ENCODE results near the gene POP4. TPM values are rescaled to one million over a fixed set of nuclear protein-coding genes. Genes with fewer than 3 reads are reported as not detected.
"Not testable (repeated sequence)": the region's sequence is repeated elsewhere in the genome, so short reads cannot be mapped to it uniquely, and the experiment has no call there.

The POP4 gene
- polyA plus RNA-seq, 1 donor from 2014 or later: 101 TPM

DNA sequence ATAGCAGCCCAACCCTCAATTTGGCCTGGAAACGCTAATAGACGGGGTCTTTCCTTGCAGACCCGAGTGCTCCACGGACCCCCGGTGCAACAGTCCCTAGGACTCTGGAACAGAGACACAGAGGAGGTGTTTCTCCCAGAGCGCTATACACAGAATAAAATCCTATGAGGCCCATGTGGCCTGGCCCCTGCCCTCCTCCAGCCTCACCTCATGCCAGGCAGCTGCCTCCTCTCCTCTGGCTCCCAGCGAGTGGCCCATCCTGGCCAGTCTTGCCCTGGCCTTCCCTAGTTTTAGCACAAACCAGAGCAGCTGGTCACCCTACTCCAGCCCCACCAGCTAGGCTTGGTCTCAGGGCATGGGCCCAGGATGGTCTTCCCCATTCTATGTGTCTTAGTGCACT is 20.3 kb downstream of the POP4 start:
- no peaks in the 10 kb centered on the region for H3K36me3 ChIP-seq (ENCODE audit: insufficient read depth, low read length)
- H3K9me2 ChIP-seq (ENCODE audit: insufficient read depth, low read length): no peaks in the 10 kb centered on the region
- H3K4me3 ChIP-seq (ENCODE audit: low read length): no peak overlapping the region
- no peak overlapping the region for H3K9ac ChIP-seq (ENCODE audit: low read length)
- no peak overlapping the region for H3K4me2 ChIP-seq (ENCODE audit: low read length)
- no peaks in the 10 kb centered on the region for H3K27me3 ChIP-seq (ENCODE audit: insufficient read depth, low read depth, low read length)
- H3K27ac ChIP-seq (ENCODE audit: low read length): no peak overlapping the region
- no peaks in the 10 kb centered on the region for H3K9me3 ChIP-seq (ENCODE audit: low read length)
- no peaks in the 10 kb centered on the region for H4K20me1 ChIP-seq (ENCODE audit: insufficient read depth)
- H2AFZ ChIP-seq (ENCODE audit: low read depth, low read length): no peak overlapping the region
- no peaks in the 10 kb centered on the region for H3F3A ChIP-seq (ENCODE audit: insufficient read depth, low read length, poor library complexity, severe bottlenecking)
- no peaks in the 10 kb centered on the region for H3K79me2 ChIP-seq (replicated peaks; ENCODE audit: insufficient read depth, low read length)
- no peak for TF ChIP-seq MXI1 (conservative IDR thresholded peaks at IDR 0.05; ENCODE audit: poor library complexity, severe bottlenecking)
- TF ChIP-seq, protein P1, sequence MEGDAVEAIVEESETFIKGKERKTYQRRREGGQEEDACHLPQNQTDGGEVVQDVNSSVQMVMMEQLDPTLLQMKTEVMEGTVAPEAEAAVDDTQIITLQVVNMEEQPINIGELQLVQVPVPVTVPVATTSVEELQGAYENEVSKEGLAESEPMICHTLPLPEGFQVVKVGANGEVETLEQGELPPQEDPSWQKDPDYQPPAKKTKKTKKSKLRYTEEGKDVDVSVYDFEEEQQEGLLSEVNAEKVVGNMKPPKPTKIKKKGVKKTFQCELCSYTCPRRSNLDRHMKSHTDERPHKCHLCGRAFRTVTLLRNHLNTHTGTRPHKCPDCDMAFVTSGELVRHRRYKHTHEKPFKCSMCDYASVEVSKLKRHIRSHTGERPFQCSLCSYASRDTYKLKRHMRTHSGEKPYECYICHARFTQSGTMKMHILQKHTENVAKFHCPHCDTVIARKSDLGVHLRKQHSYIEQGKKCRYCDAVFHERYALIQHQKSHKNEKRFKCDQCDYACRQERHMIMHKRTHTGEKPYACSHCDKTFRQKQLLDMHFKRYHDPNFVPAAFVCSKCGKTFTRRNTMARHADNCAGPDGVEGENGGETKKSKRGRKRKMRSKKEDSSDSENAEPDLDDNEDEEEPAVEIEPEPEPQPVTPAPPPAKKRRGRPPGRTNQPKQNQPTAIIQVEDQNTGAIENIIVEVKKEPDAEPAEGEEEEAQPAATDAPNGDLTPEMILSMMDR (IDR thresholded peaks at IDR 0.05; ENCODE audit: poor library complexity, severe bottlenecking): no peak
- TF ChIP-seq EP300 (conservative IDR thresholded peaks at IDR 0.05; ENCODE audit: poor library complexity, severe bottlenecking): no peak
- TF ChIP-seq EZH2 (IDR thresholded peaks at IDR 0.05; ENCODE audit: borderline replicate concordance, insufficient read depth, low read length, poor library complexity, severe bottlenecking): no peak
- TF ChIP-seq RAD21 (conservative IDR thresholded peaks at IDR 0.05): no peak
- no peak for TF ChIP-seq TAF1 (IDR thresholded peaks at IDR 0.05; ENCODE audit: low read depth)
- TF ChIP-seq SMC3 (conservative IDR thresholded peaks at IDR 0.05; ENCODE audit: poor library complexity): no peak
- TF ChIP-seq, protein P2, sequence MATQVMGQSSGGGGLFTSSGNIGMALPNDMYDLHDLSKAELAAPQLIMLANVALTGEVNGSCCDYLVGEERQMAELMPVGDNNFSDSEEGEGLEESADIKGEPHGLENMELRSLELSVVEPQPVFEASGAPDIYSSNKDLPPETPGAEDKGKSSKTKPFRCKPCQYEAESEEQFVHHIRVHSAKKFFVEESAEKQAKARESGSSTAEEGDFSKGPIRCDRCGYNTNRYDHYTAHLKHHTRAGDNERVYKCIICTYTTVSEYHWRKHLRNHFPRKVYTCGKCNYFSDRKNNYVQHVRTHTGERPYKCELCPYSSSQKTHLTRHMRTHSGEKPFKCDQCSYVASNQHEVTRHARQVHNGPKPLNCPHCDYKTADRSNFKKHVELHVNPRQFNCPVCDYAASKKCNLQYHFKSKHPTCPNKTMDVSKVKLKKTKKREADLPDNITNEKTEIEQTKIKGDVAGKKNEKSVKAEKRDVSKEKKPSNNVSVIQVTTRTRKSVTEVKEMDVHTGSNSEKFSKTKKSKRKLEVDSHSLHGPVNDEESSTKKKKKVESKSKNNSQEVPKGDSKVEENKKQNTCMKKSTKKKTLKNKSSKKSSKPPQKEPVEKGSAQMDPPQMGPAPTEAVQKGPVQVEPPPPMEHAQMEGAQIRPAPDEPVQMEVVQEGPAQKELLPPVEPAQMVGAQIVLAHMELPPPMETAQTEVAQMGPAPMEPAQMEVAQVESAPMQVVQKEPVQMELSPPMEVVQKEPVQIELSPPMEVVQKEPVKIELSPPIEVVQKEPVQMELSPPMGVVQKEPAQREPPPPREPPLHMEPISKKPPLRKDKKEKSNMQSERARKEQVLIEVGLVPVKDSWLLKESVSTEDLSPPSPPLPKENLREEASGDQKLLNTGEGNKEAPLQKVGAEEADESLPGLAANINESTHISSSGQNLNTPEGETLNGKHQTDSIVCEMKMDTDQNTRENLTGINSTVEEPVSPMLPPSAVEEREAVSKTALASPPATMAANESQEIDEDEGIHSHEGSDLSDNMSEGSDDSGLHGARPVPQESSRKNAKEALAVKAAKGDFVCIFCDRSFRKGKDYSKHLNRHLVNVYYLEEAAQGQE (IDR thresholded peaks at IDR 0.05; ENCODE audit: borderline replicate concordance): no peak
- TF ChIP-seq POLR2AphosphoS5 (IDR thresholded peaks at IDR 0.05): no peak

DNA sequence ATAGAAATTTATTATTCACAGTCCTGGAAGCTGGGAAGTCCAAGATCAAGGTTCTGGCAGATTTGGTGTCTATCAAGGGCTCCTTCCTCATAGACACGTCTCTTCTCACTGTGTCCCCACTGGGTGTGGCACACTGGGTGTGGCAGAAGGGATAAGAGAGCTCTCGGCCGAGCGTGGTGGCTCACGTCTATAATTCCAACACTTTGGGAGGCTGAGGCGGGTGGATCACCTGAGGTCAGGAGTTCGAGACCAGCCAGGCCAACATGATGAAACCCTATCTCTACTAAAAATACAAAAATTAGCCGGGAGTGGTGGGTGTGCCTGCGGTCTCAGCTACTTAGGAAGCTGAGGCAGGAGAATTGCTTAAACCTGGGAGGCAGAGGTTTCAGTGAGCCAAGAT is 20.7 kb downstream of the POP4 start:
- not testable (repeated sequence) for H2AFZ ChIP-seq (ENCODE audit: low read depth, low read length)

More for the DNA sequence above, 20.7 kb downstream of the POP4 start:
- H3K36me3 ChIP-seq (ENCODE audit: insufficient read depth, low read length); H3K9me2 ChIP-seq (ENCODE audit: insufficient read depth, low read length); H3K27me3 ChIP-seq (ENCODE audit: insufficient read depth, low read depth, low read length); H4K20me1 ChIP-seq (ENCODE audit: insufficient read depth); H3K79me2 ChIP-seq (replicated peaks; ENCODE audit: insufficient read depth, low read length); H3K9ac ChIP-seq (ENCODE audit: low read length); H3F3A ChIP-seq (ENCODE audit: insufficient read depth, low read length, poor library complexity, severe bottlenecking); H3K27ac ChIP-seq (ENCODE audit: low read length); H3K9me3 ChIP-seq (ENCODE audit: low read length); H3K4me2 ChIP-seq (ENCODE audit: low read length); H3K4me3 ChIP-seq (ENCODE audit: low read length): not testable (repeated sequence)
